ENCODE measurements around the gene VBP1.

- TF ChIP-seq GLIS3 (CRISPR knock-in tag; IDR thresholded peaks at IDR 0.05) (no peak), ZC3H10 (CRISPR knock-in tag; IDR thresholded peaks at IDR 0.05) (no peak), ZFP3 (CRISPR knock-in tag; IDR thresholded peaks at IDR 0.05) (no peak), OSR1 (CRISPR knock-in tag; IDR thresholded peaks at IDR 0.05) (no peak), ISL1 (CRISPR knock-in tag; IDR thresholded peaks at IDR 0.05) (no peak), ZNF565 (CRISPR knock-in tag; conservative IDR thresholded peaks at IDR 0.05; ENCODE audit: low read depth) (no peak), SNAI2 (CRISPR knock-in tag; IDR thresholded peaks at IDR 0.05) (no peak), ZFP30 (CRISPR knock-in tag; IDR thresholded peaks at IDR 0.05) (no peak), BACH2 (CRISPR knock-in tag; IDR thresholded peaks at IDR 0.05; ENCODE audit: borderline replicate concordance) (no peak), ZNF8 (CRISPR knock-in tag; IDR thresholded peaks at IDR 0.05) (no peak), CREB5 (CRISPR knock-in tag; IDR thresholded peaks at IDR 0.05; ENCODE audit: low read depth) (no peak), CSDC2 (CRISPR knock-in tag; IDR thresholded peaks at IDR 0.05) (no peak)
- TF ChIP-seq, protein P1, sequence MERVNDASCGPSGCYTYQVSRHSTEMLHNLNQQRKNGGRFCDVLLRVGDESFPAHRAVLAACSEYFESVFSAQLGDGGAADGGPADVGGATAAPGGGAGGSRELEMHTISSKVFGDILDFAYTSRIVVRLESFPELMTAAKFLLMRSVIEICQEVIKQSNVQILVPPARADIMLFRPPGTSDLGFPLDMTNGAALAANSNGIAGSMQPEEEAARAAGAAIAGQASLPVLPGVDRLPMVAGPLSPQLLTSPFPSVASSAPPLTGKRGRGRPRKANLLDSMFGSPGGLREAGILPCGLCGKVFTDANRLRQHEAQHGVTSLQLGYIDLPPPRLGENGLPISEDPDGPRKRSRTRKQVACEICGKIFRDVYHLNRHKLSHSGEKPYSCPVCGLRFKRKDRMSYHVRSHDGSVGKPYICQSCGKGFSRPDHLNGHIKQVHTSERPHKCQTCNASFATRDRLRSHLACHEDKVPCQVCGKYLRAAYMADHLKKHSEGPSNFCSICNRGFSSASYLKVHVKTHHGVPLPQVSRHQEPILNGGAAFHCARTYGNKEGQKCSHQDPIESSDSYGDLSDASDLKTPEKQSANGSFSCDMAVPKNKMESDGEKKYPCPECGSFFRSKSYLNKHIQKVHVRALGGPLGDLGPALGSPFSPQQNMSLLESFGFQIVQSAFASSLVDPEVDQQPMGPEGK (CRISPR knock-in tag; IDR thresholded peaks at IDR 0.05; ENCODE audit: borderline replicate concordance), result no peak
- TF ChIP-seq, protein P2, sequence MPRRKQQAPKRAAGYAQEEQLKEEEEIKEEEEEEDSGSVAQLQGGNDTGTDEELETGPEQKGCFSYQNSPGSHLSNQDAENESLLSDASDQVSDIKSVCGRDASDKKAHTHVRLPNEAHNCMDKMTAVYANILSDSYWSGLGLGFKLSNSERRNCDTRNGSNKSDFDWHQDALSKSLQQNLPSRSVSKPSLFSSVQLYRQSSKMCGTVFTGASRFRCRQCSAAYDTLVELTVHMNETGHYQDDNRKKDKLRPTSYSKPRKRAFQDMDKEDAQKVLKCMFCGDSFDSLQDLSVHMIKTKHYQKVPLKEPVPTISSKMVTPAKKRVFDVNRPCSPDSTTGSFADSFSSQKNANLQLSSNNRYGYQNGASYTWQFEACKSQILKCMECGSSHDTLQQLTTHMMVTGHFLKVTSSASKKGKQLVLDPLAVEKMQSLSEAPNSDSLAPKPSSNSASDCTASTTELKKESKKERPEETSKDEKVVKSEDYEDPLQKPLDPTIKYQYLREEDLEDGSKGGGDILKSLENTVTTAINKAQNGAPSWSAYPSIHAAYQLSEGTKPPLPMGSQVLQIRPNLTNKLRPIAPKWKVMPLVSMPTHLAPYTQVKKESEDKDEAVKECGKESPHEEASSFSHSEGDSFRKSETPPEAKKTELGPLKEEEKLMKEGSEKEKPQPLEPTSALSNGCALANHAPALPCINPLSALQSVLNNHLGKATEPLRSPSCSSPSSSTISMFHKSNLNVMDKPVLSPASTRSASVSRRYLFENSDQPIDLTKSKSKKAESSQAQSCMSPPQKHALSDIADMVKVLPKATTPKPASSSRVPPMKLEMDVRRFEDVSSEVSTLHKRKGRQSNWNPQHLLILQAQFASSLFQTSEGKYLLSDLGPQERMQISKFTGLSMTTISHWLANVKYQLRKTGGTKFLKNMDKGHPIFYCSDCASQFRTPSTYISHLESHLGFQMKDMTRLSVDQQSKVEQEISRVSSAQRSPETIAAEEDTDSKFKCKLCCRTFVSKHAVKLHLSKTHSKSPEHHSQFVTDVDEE (CRISPR knock-in tag; IDR thresholded peaks at IDR 0.05), result no peak
Measured at GRCh38 chrX:155216940-155217440, 730 bp downstream of the VBP1 start.

Measured in SK-N-SH treated with all-trans-retinoic acid at 6 μM for 48 hours (cell line).